NT2/D1 (cell line): ENCODE measurements around the gene GTPBP6.

ENCODE experiments used
- DNase-seq: peaks from one replicate; pipeline ENCODE4 v3.0.0-alpha.2; 2011; ENCODE audit warnings: low read depth, low spot score
- H3K27me3 ChIP-seq: 2 replicates; pipeline ENCODE4 v1.6.0; 2011; ENCODE audit warnings: mild to moderate bottlenecking; ENCODE audit not compliant: insufficient read length, insufficient read depth
- H3K36me3 ChIP-seq: 2 replicates; pipeline ENCODE4 v1.6.1; 2011; ENCODE audit warnings: mild to moderate bottlenecking, low read length, mixed read lengths; ENCODE audit not compliant: insufficient read depth, insufficient read length
- H3K4me1 ChIP-seq: 2 replicates; pipeline ENCODE4 v1.5.1; 2011; ENCODE audit not compliant: insufficient read depth, insufficient read length
- H3K4me3 ChIP-seq: 2 replicates; pipeline ENCODE4 v1.5.1; 2011; ENCODE audit warnings: low read depth; ENCODE audit not compliant: insufficient read length
- H3K9ac ChIP-seq: 2 replicates; pipeline ENCODE4 v1.6.0; 2011; ENCODE audit warnings: low read depth; ENCODE audit not compliant: insufficient read length
- H3K9me3 ChIP-seq: 2 replicates; pipeline ENCODE4 v1.5.1; 2011; ENCODE audit warnings: mild to moderate bottlenecking, low read length; ENCODE audit not compliant: insufficient read depth
- SUZ12 ChIP-seq: IDR thresholded peaks from 2 replicates; pipeline ENCODE4 v1.6.1; 2011; ENCODE audit not compliant: insufficient read length, insufficient read depth; ENCODE audit errors: extremely low read depth
- YY1 ChIP-seq: IDR thresholded peaks from 2 replicates; pipeline ENCODE4 v1.6.1; 2011; ENCODE audit not compliant: insufficient read length, insufficient read depth
- ZNF274 ChIP-seq: IDR thresholded peaks from 2 replicates; pipeline ENCODE4 v1.6.1; 2011; ENCODE audit warnings: mild to moderate bottlenecking, low read depth, low read length

GTPBP6 gene, protein sequence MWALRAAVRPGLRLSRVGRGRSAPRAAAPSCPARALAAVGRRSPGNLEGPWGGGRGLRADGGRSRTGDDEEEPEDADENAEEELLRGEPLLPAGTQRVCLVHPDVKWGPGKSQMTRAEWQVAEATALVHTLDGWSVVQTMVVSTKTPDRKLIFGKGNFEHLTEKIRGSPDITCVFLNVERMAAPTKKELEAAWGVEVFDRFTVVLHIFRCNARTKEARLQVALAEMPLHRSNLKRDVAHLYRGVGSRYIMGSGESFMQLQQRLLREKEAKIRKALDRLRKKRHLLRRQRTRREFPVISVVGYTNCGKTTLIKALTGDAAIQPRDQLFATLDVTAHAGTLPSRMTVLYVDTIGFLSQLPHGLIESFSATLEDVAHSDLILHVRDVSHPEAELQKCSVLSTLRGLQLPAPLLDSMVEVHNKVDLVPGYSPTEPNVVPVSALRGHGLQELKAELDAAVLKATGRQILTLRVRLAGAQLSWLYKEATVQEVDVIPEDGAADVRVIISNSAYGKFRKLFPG

DNA sequence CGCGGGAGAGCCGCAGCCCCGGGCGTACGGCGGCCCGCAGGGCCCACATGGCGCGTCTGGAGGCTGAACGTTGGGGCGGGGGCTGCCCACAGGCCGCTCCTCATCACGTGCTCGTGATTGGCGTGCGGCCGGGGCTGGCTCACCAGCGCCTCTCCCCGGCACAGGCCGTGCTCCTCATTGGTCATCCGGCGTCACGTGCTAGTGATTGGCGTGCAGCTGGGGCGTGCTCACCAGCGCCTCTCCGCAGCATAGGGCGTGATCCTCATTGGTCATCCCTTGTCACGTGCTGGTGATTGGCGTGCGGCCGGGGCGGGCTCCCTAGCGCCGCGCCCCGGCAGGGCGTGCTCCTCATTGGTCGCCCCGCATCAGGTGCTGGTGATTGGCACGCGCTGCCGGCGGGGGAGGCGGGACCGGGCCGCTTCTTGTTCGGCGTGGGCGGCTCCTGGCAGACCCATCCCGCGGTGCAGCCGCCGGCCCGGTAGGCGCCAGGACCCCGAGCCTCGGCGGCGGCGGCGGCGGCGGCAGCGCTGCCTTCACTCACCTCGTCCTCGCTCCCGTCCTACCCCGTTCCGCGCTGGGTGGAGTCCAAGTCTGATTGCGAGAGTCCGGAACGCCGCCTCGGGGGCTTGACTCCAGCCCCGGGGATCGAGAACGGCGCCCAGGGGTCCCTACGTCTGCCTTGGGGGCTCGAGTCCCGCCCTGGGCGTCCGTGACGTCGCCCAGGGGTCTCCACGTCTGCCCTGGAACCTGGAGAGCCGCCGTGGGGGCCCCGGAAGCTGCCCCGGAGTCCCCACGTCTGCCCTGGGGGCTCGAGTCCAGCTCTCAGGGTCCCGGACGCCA is at the start of gene GTPBP6:
TSS of gene GTPBP6 (minus strand) at position 58 of the 840 bp plus-strand sequence. CDS start at position 49, 9 bp downstream.
- Histone ChIP-seq H3K4me1 (peaks cover 11% of the 10 kb centered on the region), H3K9ac (peak within 1 kb of the TSS; percentile 97), H3K36me3 (peaks cover 25% of the 10 kb centered on the region), H3K4me3 (peak within 1 kb of the TSS; percentile 95), H3K27me3 (no peaks in the 10 kb centered on the region), H3K9me3 (no peaks in the 10 kb centered on the region)
- peak; percentile 99 for DNase-seq
- no peak for TF ChIP-seq SUZ12
- no peak for TF ChIP-seq ZNF274
- no peak for TF ChIP-seq YY1

DNA sequence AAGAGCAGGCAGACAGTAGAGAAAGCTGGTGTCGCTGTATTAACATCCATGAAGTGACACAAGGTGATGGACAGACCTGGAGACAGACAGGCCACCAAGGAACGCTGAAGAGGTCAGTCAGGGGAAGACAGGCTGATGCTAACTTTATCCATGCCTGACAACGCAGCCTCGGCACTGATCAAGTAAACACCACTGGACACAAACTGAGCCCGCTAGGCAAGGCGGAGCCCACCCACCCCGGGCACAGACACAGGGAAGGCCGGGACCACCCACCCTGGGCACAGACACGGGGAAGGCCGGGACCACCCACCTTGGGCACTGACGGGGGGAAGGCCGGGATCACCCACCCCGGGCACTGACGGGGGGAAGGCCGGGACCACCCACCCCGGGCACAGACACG is 49.3 kb upstream of the GTPBP6 start:
- H3K4me1 ChIP-seq, result peaks cover 16% of the 10 kb centered on the region
- no peak overlapping the region for H3K4me3 ChIP-seq
- no peak overlapping the region for H3K9ac ChIP-seq
- DNase-seq, result no peak
- peaks cover 21% of the 10 kb centered on the region for H3K36me3 ChIP-seq
- peaks cover 10% of the 10 kb centered on the region; the same call in 1 of the 2 replicates for H3K9me3 ChIP-seq
- peaks cover 10% of the 10 kb centered on the region for H3K27me3 ChIP-seq
- TF ChIP-seq SUZ12, result no peak
- no peak for TF ChIP-seq ZNF274
- TF ChIP-seq YY1, result no peak

DNA sequence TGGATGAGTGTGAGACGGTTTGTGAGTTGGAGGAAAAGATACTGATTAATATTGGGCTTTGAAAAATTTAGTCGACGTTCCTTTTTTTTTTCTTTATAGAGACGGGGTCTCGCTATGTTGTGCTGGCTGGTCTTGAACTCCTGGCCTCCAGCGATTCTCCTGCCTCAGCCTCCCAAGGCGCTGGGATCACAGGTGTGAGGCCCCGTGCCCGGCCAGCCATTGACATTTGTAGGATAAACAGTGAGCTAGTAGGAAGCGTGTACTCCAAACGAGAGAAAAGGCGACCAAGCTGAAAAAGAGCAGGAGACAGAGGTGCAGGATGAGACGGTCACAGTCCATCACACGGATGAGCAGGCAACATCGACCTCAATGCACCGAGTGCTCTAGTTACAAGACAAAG is 48.8 kb upstream of the GTPBP6 start:
- DNase-seq, result no peak
- H3K4me1 ChIP-seq, result peaks cover 16% of the 10 kb centered on the region
- peaks cover 10% of the 10 kb centered on the region; the same call in 1 of the 2 replicates for H3K9me3 ChIP-seq
- H3K9ac ChIP-seq, result no peak overlapping the region
- H3K4me3 ChIP-seq, result no peak overlapping the region
- TF ChIP-seq ZNF274 (no peak), YY1 (no peak), SUZ12 (no peak)
- peaks cover 5% of the 10 kb centered on the region for H3K27me3 ChIP-seq
- peaks cover 21% of the 10 kb centered on the region for H3K36me3 ChIP-seq

DNA sequence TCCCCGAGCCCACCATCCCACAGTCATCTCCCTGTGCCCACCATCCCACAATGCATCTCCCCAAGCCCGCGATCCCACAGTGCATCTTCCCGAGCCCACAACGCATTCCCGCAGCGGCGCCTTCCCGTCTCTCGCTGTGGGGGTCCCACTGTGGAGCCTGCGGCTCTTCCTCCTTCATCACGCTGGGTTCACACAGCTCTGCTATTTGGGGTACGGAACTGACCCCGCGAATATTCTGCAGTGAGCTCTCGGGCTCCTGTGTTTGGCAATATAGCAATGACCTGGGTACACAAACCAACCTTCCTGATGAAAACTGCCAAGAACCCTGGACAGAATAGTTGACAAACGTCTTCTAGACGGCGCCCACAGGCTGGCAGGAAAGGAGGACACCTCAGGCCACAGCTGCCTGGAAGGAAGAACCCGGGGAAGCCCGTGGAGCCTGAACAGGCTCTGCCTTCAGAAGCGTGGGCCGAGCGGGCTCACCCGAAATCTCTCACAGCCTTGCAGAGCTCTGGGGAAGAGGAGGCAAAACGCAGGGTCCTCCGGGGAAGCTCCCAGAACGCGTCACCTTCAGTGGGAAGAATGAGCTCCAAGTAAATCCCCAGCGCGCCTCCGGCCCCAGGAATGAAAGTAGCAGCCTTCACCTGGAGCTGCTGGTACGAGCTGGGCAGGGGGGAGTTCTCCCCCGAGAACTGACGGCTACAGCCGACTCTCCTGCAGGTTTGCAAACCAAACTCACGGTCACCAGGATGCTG is 45.2 kb upstream of the GTPBP6 start:
- Histone ChIP-seq H3K4me3 (no peak overlapping the region), H3K9me3 (peaks cover 34% of the 10 kb centered on the region), H3K9ac (no peak overlapping the region), H3K36me3 (peaks cover 38% of the 10 kb centered on the region), H3K27me3 (no peaks in the 10 kb centered on the region), H3K4me1 (no peaks in the 10 kb centered on the region)
- DNase-seq, result no peak
- TF ChIP-seq SUZ12, result no peak

DNA sequence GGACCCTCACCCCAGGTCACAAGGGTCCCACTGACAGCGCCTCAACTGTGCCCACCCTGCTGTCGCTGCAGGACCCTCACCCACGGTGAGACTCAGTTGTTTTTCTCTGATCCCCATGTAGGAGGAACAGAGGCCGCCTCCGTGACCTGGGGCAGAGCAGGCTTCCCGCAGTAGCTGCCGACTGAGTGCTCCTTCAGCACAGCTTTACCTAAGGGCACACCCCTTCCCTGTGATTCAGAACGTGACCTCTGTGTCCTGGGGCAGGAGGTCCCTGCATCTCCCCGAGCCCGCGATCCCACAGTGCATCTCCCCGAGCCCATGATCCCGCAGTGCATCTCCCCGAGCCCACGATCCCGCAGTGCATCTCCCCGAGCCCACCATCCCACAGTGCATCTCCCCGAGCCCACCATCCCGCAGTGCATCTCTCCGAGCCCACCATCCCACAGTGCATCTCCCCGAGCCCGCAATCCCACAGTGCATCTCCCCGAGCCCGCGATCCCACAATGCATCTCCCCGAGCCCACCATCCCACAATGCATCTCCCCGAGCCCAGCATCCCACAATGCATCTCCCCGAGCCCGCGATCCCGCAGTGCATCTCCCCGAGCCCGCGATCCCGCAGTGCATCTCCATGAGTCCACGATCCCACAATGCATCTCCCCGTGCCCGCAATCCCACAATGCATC is 44.5 kb upstream of the GTPBP6 start:
- no peaks in the 10 kb centered on the region for H3K4me1 ChIP-seq
- H3K9me3 ChIP-seq, result peaks cover 34% of the 10 kb centered on the region
- no peak overlapping the region for H3K4me3 ChIP-seq
- TF ChIP-seq SUZ12 (no peak), ZNF274 (no peak)
- no peak for DNase-seq
- H3K36me3 ChIP-seq, result peaks cover 43% of the 10 kb centered on the region
- H3K9ac ChIP-seq, result no peak overlapping the region
- no peaks in the 10 kb centered on the region for H3K27me3 ChIP-seq

DNA sequence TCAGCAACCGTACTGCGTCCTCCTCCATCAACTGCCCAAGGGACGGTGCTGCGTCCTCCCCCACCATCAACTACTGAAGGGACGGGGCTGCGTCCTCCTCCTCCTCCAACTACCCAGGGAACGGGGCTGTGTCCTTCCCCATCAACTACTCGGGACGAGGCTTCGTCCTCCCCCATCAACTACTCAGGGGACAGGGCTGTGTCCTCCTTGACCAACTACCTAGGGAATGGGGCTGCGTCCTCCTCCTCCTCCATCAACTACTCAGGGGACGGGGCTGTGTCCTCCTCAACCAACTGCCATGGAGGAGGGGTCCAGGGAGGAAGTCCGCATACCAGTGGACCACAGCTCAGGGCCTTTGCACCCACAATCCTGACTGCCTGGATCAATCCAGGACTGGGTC is 43.8 kb upstream of the GTPBP6 start:
- TF ChIP-seq ZNF274 (no peak), YY1 (no peak), SUZ12 (no peak)
- Histone ChIP-seq H3K4me3 (no peak overlapping the region), H3K9ac (no peak overlapping the region), H3K4me1 (no peaks in the 10 kb centered on the region), H3K36me3 (peaks cover 48% of the 10 kb centered on the region), H3K9me3 (peaks cover 34% of the 10 kb centered on the region), H3K27me3 (no peaks in the 10 kb centered on the region)
- no peak for DNase-seq
